IMR-90 (cell line): ENCODE results near the gene FAM180A. TPM values are rescaled to one million over a fixed set of nuclear protein-coding genes. Genes with fewer than 3 reads are reported as not detected.
A peak's percentile ranks its signal among the peaks of the same experiment; 100 is the strongest.

Source experiments
- ATAC-seq: fragments of 200-7000 bp; cut with Tn5 transposase; 2 replicates; pipeline ENCODE4 v1.9.1; 2020; ENCODE audit warnings: low read depth, mild to moderate bottlenecking, moderate library complexity
- BruUV-seq: library from RNA; stranded (reverse); fragments of 400-500 nt; replicated peaks from 2 replicates; lab custom pipeline; 2021; lab: Mats Ljungman, UMichigan
- CTCF ChIA-PET: fragments of 300-600 bp; formaldehyde crosslinking; extraction: SDS; loops from one replicate; lab custom pipeline; 2021; ENCODE audit warnings: antibody characterized with exemption; lab: Yijun Ruan, JAX
- POLR2A ChIA-PET: fragments of 300-600 bp; sonication (Branson Sonifier 250); formaldehyde crosslinking; loops from one replicate; lab custom pipeline; 2022; ENCODE audit warnings: antibody characterized with exemption; ENCODE audit not compliant: unreplicated experiment; lab: Charles Lee
- DNase-seq: peaks from one replicate; pipeline ENCODE4 v3.0.0; 2013
- H2AFZ ChIP-seq: replicated peaks from 2 replicates; pipeline ENCODE3; 2013; ENCODE audit warnings: low read length, mild to moderate bottlenecking; ENCODE audit not compliant: poor library complexity
- H2AK5ac ChIP-seq: 2 replicates; pipeline ENCODE4 v1.6.1; 2013; ENCODE audit warnings: low read depth, low read length, inconsistent platforms
- H2AK9ac ChIP-seq: replicated peaks from 2 replicates; pipeline ENCODE3; 2013; ENCODE audit warnings: mild to moderate bottlenecking, low read depth, low read length, moderate library complexity; ENCODE audit not compliant: poor library complexity
- H2BK120ac ChIP-seq: 2 replicates; pipeline ENCODE4 v1.6.1; 2013; ENCODE audit warnings: low read depth, low read length, inconsistent platforms
- H2BK15ac ChIP-seq: 3 replicates; pipeline ENCODE4 v1.6.1; 2013; ENCODE audit warnings: low read depth, low read length, inconsistent platforms
- H2BK20ac ChIP-seq: 2 replicates; pipeline ENCODE4 v1.6.1; 2013; ENCODE audit warnings: low read depth, mild to moderate bottlenecking, inconsistent platforms, low read length, moderate library complexity
- H2BK5ac ChIP-seq: 2 replicates; pipeline ENCODE4 v1.6.1; 2013; ENCODE audit warnings: mild to moderate bottlenecking, low read depth, low read length, inconsistent platforms; ENCODE audit not compliant: poor library complexity, severe bottlenecking
- H3K14ac ChIP-seq: replicated peaks from 2 replicates; pipeline ENCODE4 v1.6.1; 2013; ENCODE audit warnings: low read depth, low read length, inconsistent platforms
- H3K18ac ChIP-seq: 2 replicates; pipeline ENCODE4 v1.6.1; 2013; ENCODE audit warnings: low read depth, low read length, control low read depth
- H3K23ac ChIP-seq: 2 replicates; pipeline ENCODE4 v1.6.1; 2013; ENCODE audit warnings: low read depth, low read length, inconsistent platforms
- H3K27ac ChIP-seq: 2 replicates; pipeline ENCODE4 v1.5.1; 2013; ENCODE audit warnings: mild to moderate bottlenecking, control low read depth, low read length; ENCODE audit not compliant: insufficient read depth
- H3K27me3 ChIP-seq: 2 replicates; pipeline ENCODE4 v1.6.1; 2013; ENCODE audit warnings: low read length; ENCODE audit not compliant: control insufficient read depth, insufficient read depth
- H3K36me3 ChIP-seq: 2 replicates; pipeline ENCODE4 v1.6.1; 2013; ENCODE audit warnings: low read length, mixed read lengths; ENCODE audit not compliant: control insufficient read depth, insufficient read depth
- H3K4ac ChIP-seq: 2 replicates; pipeline ENCODE4 v1.6.1; 2013; ENCODE audit warnings: low read depth, low read length, inconsistent platforms
- H3K4me1 ChIP-seq: 2 replicates; pipeline ENCODE4 v1.6.1; 2013; ENCODE audit warnings: low read length, mixed read lengths; ENCODE audit not compliant: control insufficient read depth, insufficient read depth
- H3K4me2 ChIP-seq: 2 replicates; pipeline ENCODE4 v1.6.1; 2013; ENCODE audit warnings: low read depth, mild to moderate bottlenecking, control low read depth, low read length, moderate library complexity
- H3K4me3 ChIP-seq: 2 replicates; pipeline ENCODE4 v1.5.1; 2013; ENCODE audit warnings: low read depth, mild to moderate bottlenecking, control low read depth, low read length, moderate library complexity; ENCODE audit not compliant: insufficient read depth
- H3K56ac ChIP-seq: 2 replicates; pipeline ENCODE4 v1.6.1; 2013; ENCODE audit warnings: low read length, inconsistent platforms; ENCODE audit not compliant: insufficient read depth; ENCODE audit errors: extremely low read depth
- H3K79me1 ChIP-seq, 2 experiments: 2 replicates each; pipeline ENCODE4 v1.6.1; 2013; ENCODE audit warnings: low read length in 2 of 2, inconsistent platforms in 1 of 2, low read depth in 1 of 2
- H3K9ac ChIP-seq: 2 replicates; pipeline ENCODE4 v1.6.1; 2013; ENCODE audit warnings: low read depth, low read length, control low read depth
- H3K9me1 ChIP-seq: 2 replicates; pipeline ENCODE4 v1.6.1; 2013; ENCODE audit warnings: low read length, inconsistent platforms; ENCODE audit not compliant: insufficient read depth
- H3K9me3 ChIP-seq: 2 replicates; pipeline ENCODE4 v1.6.1; 2013; ENCODE audit warnings: low read length; ENCODE audit not compliant: control insufficient read depth, insufficient read depth
- H4K20me1 ChIP-seq: 2 replicates; pipeline ENCODE4 v1.6.1; 2013; ENCODE audit warnings: low read length, inconsistent platforms; ENCODE audit not compliant: insufficient read depth
- H4K5ac ChIP-seq: 2 replicates; pipeline ENCODE4 v1.6.1; 2013; ENCODE audit warnings: mild to moderate bottlenecking, low read depth, low read length, control low read depth
- H4K8ac ChIP-seq, 2 experiments: 2 replicates each; pipeline ENCODE4 v1.6.1; 2013; ENCODE audit warnings: low read depth in 2 of 2, low read length in 2 of 2, control low read depth in 1 of 2, inconsistent platforms in 1 of 2
- H4K91ac ChIP-seq: 2 replicates; pipeline ENCODE4 v1.6.1; 2013; ENCODE audit warnings: low read depth, low read length, inconsistent platforms; ENCODE audit not compliant: insufficient read depth
- BHLHE40 ChIP-seq: fragments of 150-350 bp; IDR thresholded peaks from 2 replicates; pipeline ENCODE4 v1.6.1; 2016; ENCODE audit warnings: mild to moderate bottlenecking, low read depth, low read length
- CEBPB ChIP-seq: IDR thresholded peaks from 2 replicates; pipeline ENCODE4 v1.6.1; 2012; ENCODE audit warnings: low read depth, low read length, improper control_type of control experiment
- CHD1 ChIP-seq: IDR thresholded peaks from 2 replicates; pipeline ENCODE4 v1.6.1; 2012; ENCODE audit warnings: low read depth, low read length, improper control_type of control experiment
- CTCF ChIP-seq: conservative IDR thresholded peaks from 2 replicates; pipeline ENCODE4 v1.5.1; 2012; ENCODE audit warnings: mild to moderate bottlenecking, low read depth, low read length, improper control_type of control experiment
- ELK1 ChIP-seq: fragments of 150-350 bp; IDR thresholded peaks from 2 replicates; pipeline ENCODE4 v1.6.1; 2016; ENCODE audit warnings: low read depth, mild to moderate bottlenecking, low read length, moderate library complexity, borderline replicate concordance
- FOS ChIP-seq: fragments of 150-350 bp; IDR thresholded peaks from 2 replicates; pipeline ENCODE4 v1.6.1; 2016; ENCODE audit warnings: low read depth, low read length
- MAZ ChIP-seq: IDR thresholded peaks from 2 replicates; pipeline ENCODE4 v1.6.1; 2012; ENCODE audit warnings: low read depth, mild to moderate bottlenecking, low read length, improper control_type of control experiment, moderate library complexity, borderline replicate concordance
- MXI1 ChIP-seq: IDR thresholded peaks from 2 replicates; pipeline ENCODE4 v1.6.1; 2012; ENCODE audit warnings: low read depth, mild to moderate bottlenecking, low read length, moderate library complexity, borderline replicate concordance
- NFE2L2 ChIP-seq: fragments of 150-350 bp; IDR thresholded peaks from 2 replicates; pipeline ENCODE4 v1.6.1; 2016; ENCODE audit warnings: low read depth, mild to moderate bottlenecking, low read length
- POLR2A ChIP-seq: IDR thresholded peaks from 2 replicates; pipeline ENCODE4 v1.6.1; 2012; ENCODE audit warnings: mild to moderate bottlenecking, low read depth, low read length
- RAD21 ChIP-seq: IDR thresholded peaks from 2 replicates; pipeline ENCODE4 v1.6.1; 2012; ENCODE audit warnings: low read length, improper control_type of control experiment
- RCOR1 ChIP-seq: IDR thresholded peaks from 2 replicates; pipeline ENCODE4 v1.6.1; 2012; ENCODE audit warnings: mild to moderate bottlenecking, low read length, improper control_type of control experiment; ENCODE audit not compliant: insufficient replicate concordance
- RFX5 ChIP-seq: IDR thresholded peaks from 2 replicates; pipeline ENCODE4 v1.8.0; 2012; ENCODE audit warnings: low read depth, mild to moderate bottlenecking, low read length, moderate library complexity
- SMC3 ChIP-seq: fragments of 150-350 bp; IDR thresholded peaks from 2 replicates; pipeline ENCODE4 v1.6.1; 2016; ENCODE audit warnings: low read depth, mild to moderate bottlenecking, antibody characterized with exemption, low read length, moderate library complexity
- USF2 ChIP-seq: fragments of 150-350 bp; IDR thresholded peaks from 2 replicates; pipeline ENCODE4 v1.6.1; 2017; ENCODE audit warnings: mild to moderate bottlenecking, antibody characterized with exemption, low read length, low read depth
- WGBS, 2 experiments: methylation state at CpG; one replicate each; pipeline versions ENCODE4 v1.1.5 to v1.1.7; 2013; ENCODE audit warnings: missing lambda C conversion rate in 2 of 2; ENCODE audit not compliant: insufficient read length in 1 of 2; ENCODE audit errors: extremely low coverage in 2 of 2; 5-methylcytosine and 5-hydroxymethylcytosine counted together
- dilution Hi-C: fragments of 300-500 bp; cut with HindIII; formaldehyde crosslinking; loops from one replicate; pipeline ENCODE4 v1.14.3; 2018; ENCODE audit warnings: low sequenced_read_pairs; ENCODE audit not compliant: unreplicated experiment
- in situ Hi-C: fragments of 300-500 bp; cut with MboI; formaldehyde crosslinking; loops from 3 replicates; pipeline ENCODE4 v1.14.3; 2019; ENCODE audit warnings: low sequenced_read_pairs, inconsistent platforms, mixed read lengths
- intact Hi-C: fragments of 100-400 bp; cut with micrococcal nuclease; formaldehyde crosslinking; loops from 2 replicates; pipeline ENCODE4 v1.10.0; 2022
- polyA plus RNA-seq, 3 experiments: library from polyadenylated mRNA; depleted of rRNA; stranded (reverse); fragments of >200 nt; gene quantifications; 2 replicates each; pipeline ENCODE4 v1.2.3, GENCODE V29; 2012; ENCODE audit warnings: low replicate concordance in 1 of 3
- total RNA-seq: library from RNA; depleted of rRNA; stranded (reverse); fragments of >200 nt; gene quantifications from 2 replicates; pipeline ENCODE4 v1.2.3, GENCODE V29; 2012

Gene FAM180A
- total and polyA plus RNA-seq, 2 of the 4 experiments (the other 2 are of a cell fraction): 1.3 to 2.0 TPM

GRCh38 chr7:135715055-135715522 lies 33.5 kb downstream of the FAM180A start:
- no peaks in the 10 kb centered on the region for H4K20me1 ChIP-seq
- peaks cover 0 to 8% of the 10 kb centered on the region in 2 experiments; a peak in 2 of 4 replicates for H3K79me1 ChIP-seq
- H3K4me1 ChIP-seq: peaks cover 15% of the 10 kb centered on the region
- no peaks in the 10 kb centered on the region for H3K36me3 ChIP-seq
- no TSS peak for BruUV-seq
- intact Hi-C loops (no loop called here), dilution Hi-C loops (no loop called here), in situ Hi-C loops (no loop called here)
- H3K23ac ChIP-seq: peak overlapping the region; percentile 53; the same call in 1 of the 2 replicates
- H4K8ac ChIP-seq: peak overlapping the region in 1 of 2 experiments; percentile 68; a peak in 2 of 4 replicates
- ChIA-PET POLR2A (no interaction called here), CTCF (interaction anchor here (1.0 kb wide), 1 partner anchor 42 kb away, joined by 5 read pairs; no protein-coding TSS in a partner anchor)
- H2AFZ ChIP-seq: no peak overlapping the region
- H2BK15ac ChIP-seq: peak overlapping the region; percentile 35; the same call in 2 of the 3 replicates
- H2AK9ac ChIP-seq: no peak overlapping the region
- peak overlapping the region; percentile 73 for H3K14ac ChIP-seq
- peak overlapping the region; percentile 39 for H2BK20ac ChIP-seq
- peak overlapping the region; percentile 78 for H2BK5ac ChIP-seq
- H2AK5ac ChIP-seq: peak overlapping the region; percentile 87
- H3K4me3 ChIP-seq: no peak overlapping the region
- H3K4me2 ChIP-seq: no peak overlapping the region
- no peak overlapping the region for H4K91ac ChIP-seq
- peak overlapping the region; percentile 30; the same call in 1 of the 2 replicates for H3K18ac ChIP-seq
- no peaks in the 10 kb centered on the region for H3K9me3 ChIP-seq
- DNase-seq (no peak), ATAC-seq (no peak)
- no peaks in the 10 kb centered on the region for H3K27me3 ChIP-seq
- H3K4ac ChIP-seq: peak overlapping the region; percentile 79
- peak overlapping the region; percentile 86 for H2BK120ac ChIP-seq
- H3K27ac ChIP-seq: no peak overlapping the region
- WGBS, 2 experiments: 92 to 100% methylated on average over 2 to 5 of the region's 5 CpGs
- H3K9me1 ChIP-seq: peaks cover 14% of the 10 kb centered on the region
- H3K9ac ChIP-seq: no peak overlapping the region
- no peak overlapping the region for H3K56ac ChIP-seq
- H4K5ac ChIP-seq: peak overlapping the region; percentile 8; the same call in 1 of the 2 replicates
- TF ChIP-seq USF2 (no peak), RFX5 (no peak), POLR2A (no peak), RCOR1 (no peak), RAD21 (no peak), ELK1 (no peak), CEBPB (no peak), MXI1 (no peak), CTCF (no peak), MAZ (no peak), BHLHE40 (no peak), NFE2L2 (no peak), SMC3 (no peak), FOS (no peak), CHD1 (no peak)
